ENCODE results near the gene CORIN.

DNA sequence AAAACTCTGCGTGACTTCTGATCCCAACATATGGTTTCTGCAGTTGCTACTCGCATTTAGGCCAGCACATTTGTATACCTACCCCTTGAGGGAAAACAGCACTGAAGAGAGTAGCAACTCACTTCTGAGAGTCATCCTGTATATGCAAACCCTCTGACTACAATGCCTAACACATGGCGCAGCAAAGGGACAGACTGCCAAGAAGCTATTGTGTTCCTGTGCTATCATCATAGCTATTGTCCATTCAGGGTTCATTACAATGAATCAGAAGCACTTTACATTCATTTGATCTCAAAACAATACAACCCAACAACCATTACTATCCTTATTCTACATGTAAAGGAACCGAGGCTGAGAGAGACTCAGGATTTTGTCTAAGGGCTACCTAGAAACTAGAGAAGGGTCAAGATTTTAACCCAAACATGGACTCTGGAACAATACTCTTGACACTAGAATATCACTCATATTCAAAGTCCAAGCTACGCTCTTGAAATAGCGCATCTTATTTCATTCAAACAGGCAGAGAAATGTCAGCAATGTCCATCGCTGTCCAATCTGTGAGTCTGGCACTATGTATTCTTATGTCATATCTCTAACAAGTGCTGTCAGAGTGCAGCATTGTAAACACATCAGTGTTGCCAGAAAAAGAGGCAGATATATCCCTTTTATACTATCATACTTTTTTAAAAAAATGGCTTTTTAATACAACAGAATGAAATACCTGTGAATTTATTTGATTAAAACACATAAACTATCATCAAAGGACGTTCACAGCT is 173.6 kb downstream of the CORIN start:
- TF ChIP-seq, protein P1, sequence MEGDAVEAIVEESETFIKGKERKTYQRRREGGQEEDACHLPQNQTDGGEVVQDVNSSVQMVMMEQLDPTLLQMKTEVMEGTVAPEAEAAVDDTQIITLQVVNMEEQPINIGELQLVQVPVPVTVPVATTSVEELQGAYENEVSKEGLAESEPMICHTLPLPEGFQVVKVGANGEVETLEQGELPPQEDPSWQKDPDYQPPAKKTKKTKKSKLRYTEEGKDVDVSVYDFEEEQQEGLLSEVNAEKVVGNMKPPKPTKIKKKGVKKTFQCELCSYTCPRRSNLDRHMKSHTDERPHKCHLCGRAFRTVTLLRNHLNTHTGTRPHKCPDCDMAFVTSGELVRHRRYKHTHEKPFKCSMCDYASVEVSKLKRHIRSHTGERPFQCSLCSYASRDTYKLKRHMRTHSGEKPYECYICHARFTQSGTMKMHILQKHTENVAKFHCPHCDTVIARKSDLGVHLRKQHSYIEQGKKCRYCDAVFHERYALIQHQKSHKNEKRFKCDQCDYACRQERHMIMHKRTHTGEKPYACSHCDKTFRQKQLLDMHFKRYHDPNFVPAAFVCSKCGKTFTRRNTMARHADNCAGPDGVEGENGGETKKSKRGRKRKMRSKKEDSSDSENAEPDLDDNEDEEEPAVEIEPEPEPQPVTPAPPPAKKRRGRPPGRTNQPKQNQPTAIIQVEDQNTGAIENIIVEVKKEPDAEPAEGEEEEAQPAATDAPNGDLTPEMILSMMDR (IDR thresholded peaks at IDR 0.05): no peak
- TF ChIP-seq POLR2AphosphoS5 (IDR thresholded peaks at IDR 0.05) (no peak), POLR2A (IDR thresholded peaks at IDR 0.05) (no peak), EP300 (IDR thresholded peaks at IDR 0.05) (no peak)

Measured in suprapubic skin (tissue), 4 donors.